WI38 (cell line): ENCODE data around the gene CD84.
"Not testable (repeated sequence)": the region's sequence is repeated elsewhere in the genome, so short reads cannot be mapped to it uniquely, and the experiment has no call there.

Experiments used
- H3K4me3 ChIP-seq: 2 replicates; pipeline ENCODE4 v1.5.1; 2011; ENCODE audit warnings: low read depth, mild to moderate bottlenecking, control low read depth, low read length
- TF ChIP-seq, protein P1 (sequence below): IDR thresholded peaks from 2 replicates; pipeline ENCODE4 v1.5.1; 2012; ENCODE audit warnings: low read depth, mild to moderate bottlenecking, control low read depth, low read length

Gene CD84

DNA sequence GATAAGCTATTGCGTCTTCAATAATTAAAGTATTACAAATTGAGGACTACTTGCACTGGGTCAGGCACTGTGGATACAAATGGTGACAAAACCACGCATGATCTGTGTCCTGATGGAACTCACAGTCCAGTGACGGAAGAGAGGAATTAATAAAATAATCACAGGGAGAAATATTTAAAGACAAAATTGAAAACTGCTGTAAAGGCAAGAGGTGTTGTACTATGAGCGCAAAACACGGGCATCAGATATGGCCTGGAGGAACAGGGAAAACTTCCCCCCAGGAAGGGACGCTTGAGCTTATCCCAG lies 39.7 kb downstream of the CD84 start:
- H3K4me3 ChIP-seq: no peak overlapping the region
- TF ChIP-seq, protein P1, sequence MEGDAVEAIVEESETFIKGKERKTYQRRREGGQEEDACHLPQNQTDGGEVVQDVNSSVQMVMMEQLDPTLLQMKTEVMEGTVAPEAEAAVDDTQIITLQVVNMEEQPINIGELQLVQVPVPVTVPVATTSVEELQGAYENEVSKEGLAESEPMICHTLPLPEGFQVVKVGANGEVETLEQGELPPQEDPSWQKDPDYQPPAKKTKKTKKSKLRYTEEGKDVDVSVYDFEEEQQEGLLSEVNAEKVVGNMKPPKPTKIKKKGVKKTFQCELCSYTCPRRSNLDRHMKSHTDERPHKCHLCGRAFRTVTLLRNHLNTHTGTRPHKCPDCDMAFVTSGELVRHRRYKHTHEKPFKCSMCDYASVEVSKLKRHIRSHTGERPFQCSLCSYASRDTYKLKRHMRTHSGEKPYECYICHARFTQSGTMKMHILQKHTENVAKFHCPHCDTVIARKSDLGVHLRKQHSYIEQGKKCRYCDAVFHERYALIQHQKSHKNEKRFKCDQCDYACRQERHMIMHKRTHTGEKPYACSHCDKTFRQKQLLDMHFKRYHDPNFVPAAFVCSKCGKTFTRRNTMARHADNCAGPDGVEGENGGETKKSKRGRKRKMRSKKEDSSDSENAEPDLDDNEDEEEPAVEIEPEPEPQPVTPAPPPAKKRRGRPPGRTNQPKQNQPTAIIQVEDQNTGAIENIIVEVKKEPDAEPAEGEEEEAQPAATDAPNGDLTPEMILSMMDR: no peak

DNA sequence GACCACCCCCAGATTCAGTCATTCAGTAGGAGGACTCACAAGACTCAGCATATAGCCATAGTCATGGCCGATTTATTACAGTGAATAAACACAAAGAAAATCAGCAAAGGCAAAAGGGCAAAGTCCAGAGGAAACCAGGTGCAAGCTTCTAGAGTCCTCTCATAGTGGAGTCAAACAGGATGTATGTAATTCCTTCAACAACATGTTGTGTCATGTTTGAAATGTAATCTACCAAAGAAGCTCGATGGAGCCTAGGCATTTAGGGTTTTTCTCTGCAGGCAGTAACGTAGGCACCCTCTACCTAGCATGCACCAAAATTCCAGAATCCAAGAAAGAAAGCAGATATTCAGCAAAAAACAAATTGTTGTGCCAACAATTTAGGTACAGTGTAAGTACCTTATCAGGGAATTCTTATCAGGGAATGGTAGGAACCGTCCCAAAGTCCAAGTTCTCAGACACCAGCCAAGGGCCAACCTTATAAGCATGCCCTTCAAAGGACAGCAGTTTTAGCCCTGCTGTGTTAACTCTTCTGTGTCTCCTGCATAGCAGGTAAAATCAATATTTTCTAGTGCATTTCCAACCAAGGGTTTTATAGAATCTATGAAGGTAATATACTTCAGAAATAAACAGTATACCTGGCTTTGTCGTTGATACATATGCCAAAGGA lies 40.2 kb downstream of the CD84 start:
- H3K4me3 ChIP-seq: no peak overlapping the region
- TF ChIP-seq, protein P1: no peak

DNA sequence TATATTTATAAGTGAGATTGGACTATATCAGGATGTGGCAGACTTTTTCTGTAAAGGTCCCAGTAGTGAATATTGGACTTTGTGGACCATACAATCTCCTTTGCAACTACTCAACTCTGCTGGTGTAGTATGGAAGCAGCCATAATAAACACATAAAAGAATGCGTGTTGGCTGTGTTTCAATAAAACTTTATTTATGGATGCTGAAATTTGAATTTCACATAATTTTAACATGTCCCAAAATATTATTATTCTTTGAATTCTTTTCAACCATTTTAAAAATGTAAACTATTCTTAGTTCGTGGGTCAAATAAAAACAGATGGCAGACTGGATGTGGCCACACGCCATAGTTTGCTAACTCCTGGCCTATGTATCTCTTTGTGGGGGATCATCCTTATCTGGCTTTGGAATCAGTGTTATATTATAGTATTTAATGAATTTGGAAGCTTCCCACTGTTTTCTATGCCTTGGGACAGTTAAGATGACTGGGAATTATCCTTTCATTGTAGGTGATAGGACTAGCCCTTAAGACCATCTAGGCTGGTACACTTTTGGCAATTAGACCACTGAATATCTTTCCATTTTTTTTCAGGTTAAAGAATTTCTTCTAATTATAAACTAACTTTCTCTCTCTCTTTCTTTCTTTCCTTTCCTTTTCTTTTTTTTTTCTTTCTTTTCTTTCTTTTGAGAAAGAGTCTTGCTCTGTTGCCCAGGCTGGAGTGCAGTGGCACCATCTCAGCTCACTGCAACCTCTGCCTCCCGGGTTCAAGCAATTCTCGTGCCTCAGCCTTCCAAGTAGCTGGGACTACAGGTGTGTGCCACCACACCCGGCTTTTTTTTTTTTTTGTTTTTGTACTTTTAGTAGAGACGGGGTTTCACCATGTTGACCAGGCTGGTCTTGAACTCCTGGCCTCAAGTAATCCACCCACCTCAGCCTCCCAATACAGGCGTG lies 41.3 kb downstream of the CD84 start:
- no peak overlapping the region for H3K4me3 ChIP-seq
- TF ChIP-seq, protein P1: no peak

DNA sequence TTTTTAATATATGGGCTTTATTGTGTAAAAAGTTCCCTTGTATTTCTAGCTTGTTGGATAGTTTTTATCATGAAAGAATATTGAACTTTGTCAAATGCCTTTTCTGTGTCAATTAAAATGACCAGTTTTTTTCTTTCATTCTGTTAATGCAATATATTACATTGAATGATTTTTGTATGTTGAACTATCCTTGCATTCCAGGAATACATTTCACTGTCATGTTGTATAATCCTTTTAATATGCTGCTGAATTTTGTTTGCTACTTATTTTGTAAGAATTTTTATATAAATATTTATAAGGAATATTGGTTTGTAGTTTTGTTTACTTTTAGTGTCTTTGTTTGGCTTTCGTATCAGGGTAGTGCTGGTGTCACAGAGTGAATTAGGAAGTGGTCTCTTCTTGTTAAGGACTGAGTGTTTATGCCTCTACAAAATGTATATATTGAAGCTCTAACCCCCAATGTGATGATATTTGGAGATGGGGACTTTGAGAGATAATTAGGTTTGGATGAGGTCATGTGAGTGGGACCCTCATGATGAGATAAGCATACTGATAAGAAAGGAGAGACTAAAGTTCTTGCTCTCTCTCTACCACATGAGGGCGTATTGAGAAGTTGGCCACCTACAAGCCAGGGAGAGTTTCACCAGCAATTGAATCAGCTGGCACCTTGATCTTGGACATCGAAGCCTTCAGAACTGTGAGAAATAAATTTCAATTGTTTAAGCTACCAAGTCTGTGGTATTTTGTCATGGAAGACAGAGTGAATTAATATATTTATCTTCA lies 44.3 kb downstream of the CD84 start:
- no peak overlapping the region for H3K4me3 ChIP-seq
- TF ChIP-seq, protein P1: no peak

DNA sequence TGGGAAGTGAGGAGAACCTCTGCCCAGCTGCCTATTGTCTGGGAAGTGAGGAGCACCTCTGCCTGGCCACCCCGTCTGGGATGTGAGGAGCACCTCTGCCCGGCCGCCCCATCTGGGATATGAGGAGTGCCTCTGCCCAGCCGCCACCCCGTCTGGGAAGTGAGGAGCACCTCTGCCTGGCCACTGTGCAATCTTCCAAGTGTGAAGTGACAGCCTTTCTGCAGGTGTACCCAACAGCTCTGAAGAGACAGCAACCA lies 46.8 kb downstream of the CD84 start:
- not testable (repeated sequence) for H3K4me3 ChIP-seq

DNA sequence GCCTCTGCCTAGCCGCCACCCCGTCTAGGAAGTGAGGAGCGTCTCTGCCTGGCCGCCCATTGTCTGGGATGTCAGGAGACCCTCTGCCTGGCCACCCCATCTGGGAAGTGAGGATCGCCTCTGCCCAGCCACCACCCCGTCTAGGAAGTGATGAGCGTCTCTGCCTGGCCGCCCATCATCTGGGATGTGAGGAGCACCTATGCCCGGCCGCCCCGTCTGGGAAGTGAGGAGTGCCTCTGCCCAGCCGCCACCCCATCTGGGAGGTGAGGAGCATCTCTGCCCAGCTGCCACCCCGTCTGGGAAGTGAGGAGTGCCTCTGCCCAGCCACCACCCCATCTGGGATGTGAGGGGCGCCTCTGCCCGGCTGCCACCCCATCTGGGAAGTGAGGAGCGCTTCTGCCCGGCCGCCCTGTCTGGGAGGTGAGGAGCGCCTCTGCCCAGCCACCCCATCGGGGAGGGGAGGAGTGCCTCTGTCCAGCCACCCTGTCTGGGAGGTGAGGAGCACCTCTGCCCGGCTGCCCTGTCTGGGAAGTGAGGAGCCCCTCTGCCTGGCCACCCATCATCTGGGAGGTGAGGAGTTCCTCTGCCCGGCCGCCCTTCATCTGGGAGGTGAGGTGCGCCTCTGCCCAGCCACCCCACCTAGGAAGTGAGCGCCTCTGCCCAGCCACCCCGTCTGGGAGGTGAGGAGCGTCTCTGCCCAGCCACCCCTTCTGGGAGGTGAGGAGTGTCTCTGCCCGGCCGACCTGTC lies 47.3 kb downstream of the CD84 start:
- H3K4me3 ChIP-seq: not testable (repeated sequence)

DNA sequence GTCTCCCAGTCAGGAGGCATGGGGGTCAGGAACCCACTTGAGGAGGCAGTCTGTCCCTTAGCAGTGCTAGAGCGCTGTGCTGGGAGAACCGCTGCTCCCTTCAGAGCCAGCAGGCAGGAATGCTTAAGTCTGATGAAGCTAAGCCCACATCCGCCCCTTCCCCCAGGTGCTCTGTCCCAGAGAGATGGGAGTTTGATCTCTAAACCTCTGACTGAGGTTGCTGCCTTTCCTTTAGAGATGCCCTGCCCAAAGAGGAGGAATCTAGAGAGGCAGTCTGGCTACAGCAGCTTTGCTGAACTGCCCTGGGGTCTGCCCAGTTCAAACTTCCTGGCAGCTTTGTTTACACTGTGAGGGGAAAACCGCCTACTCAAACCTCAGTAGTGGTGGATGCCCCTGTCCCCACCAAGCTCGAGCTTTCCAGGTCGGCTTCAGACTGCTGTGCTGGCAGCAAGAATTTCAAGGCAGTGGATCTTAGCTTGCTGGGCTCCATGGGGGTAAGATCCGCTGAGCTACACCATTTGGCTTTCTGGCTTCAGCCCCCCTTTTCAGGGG lies 49.8 kb downstream of the CD84 start:
- H3K4me3 ChIP-seq: not testable (repeated sequence)

DNA sequence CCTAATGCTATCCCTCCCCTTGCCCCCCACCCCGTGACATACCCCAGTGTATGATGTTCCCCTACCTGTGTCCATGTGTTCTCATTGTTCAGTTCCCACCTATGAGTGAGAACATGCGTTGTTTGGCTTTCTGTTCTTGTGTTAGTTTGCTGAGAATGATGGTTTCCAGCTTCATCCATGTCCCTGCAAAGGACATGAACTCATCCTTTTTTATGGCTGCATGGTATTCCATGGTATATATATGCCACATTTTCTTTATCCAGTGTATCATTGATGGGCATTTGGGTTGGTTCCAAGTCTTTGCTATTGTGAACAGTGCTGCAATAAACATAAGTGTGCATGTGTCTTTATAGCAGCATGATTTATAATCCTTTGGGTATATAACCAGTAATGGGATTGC lies 55.5 kb downstream of the CD84 start:
- not testable (repeated sequence) for H3K4me3 ChIP-seq
